GM23338 (cell line): ENCODE results near the gene TANGO2. TPM values are rescaled to one million over a fixed set of nuclear protein-coding genes. Genes with fewer than 3 reads are reported as not detected.

Experiments used
- ATAC-seq: fragments of 200-7000 bp; cut with Tn5 transposase; 3 replicates; pipeline ENCODE4 v1.9.1; 2020
- DNase-seq: peaks from one replicate; pipeline ENCODE4 v3.0.0-alpha.2; 2015; ENCODE audit warnings: low spot score
- H2AFZ ChIP-seq: fragments of 200-600 bp; sonication (generic); 2 replicates; pipeline ENCODE4 v1.8.0; 2016; ENCODE audit warnings: antibody characterized with exemption, mild to moderate bottlenecking, moderate library complexity
- H3F3A ChIP-seq: fragments of 200-600 bp; sonication (generic); replicated peaks from 2 replicates; pipeline ENCODE4 v1.8.0; 2017; ENCODE audit warnings: antibody characterized with exemption, mixed run types, low read depth
- H3K27ac ChIP-seq: fragments of 200-600 bp; sonication (generic); 2 replicates; pipeline ENCODE4 v1.6.1; 2016; ENCODE audit warnings: low read depth
- H3K27me3 ChIP-seq: fragments of 200-600 bp; sonication (generic); 2 replicates; pipeline ENCODE4 v1.8.0; 2016; ENCODE audit warnings: mild to moderate bottlenecking, mixed run types, moderate library complexity; ENCODE audit not compliant: insufficient read depth
- H3K36me3 ChIP-seq: fragments of 200-600 bp; sonication (generic); 2 replicates; pipeline ENCODE4 v1.8.0; 2016; ENCODE audit warnings: mild to moderate bottlenecking; ENCODE audit not compliant: insufficient read depth
- H3K4me1 ChIP-seq: fragments of 200-600 bp; sonication (generic); 2 replicates; pipeline ENCODE4 v1.8.0; 2016; ENCODE audit warnings: mild to moderate bottlenecking, moderate library complexity; ENCODE audit not compliant: insufficient read depth
- H3K4me2 ChIP-seq: fragments of 200-600 bp; sonication (generic); 2 replicates; pipeline ENCODE4 v1.7.1; 2017; ENCODE audit warnings: mixed run types
- H3K4me3 ChIP-seq: fragments of 200-600 bp; sonication (generic); 2 replicates; pipeline ENCODE4 v1.6.1; 2016; ENCODE audit warnings: mixed run types
- H3K79me2 ChIP-seq: fragments of 200-600 bp; sonication (generic); replicated peaks from 2 replicates; pipeline ENCODE4 v1.8.0; 2017; ENCODE audit warnings: mild to moderate bottlenecking; ENCODE audit not compliant: insufficient read depth
- H3K9me2 ChIP-seq: fragments of 200-600 bp; sonication (generic); 2 replicates; pipeline ENCODE4 v1.8.0; 2017; ENCODE audit not compliant: insufficient read depth
- H4K20me1 ChIP-seq: fragments of 200-600 bp; sonication (generic); replicated peaks from 2 replicates; pipeline ENCODE4 v1.8.0; 2017; ENCODE audit warnings: mild to moderate bottlenecking; ENCODE audit not compliant: insufficient read depth
- H3K27ac Mint-ChIP-seq: 2 replicates; pipeline ENCODE4 v1.8.0; 2020; ENCODE audit warnings: inconsistent platforms, mild to moderate bottlenecking, moderate library complexity, mixed read lengths
- H3K27me3 Mint-ChIP-seq: 3 replicates; pipeline ENCODE4 v1.8.0; 2022; ENCODE audit warnings: low read depth, mild to moderate bottlenecking, moderate library complexity, mixed read lengths, inconsistent platforms; ENCODE audit not compliant: insufficient read depth, poor library complexity
- H3K36me3 Mint-ChIP-seq: 3 replicates; pipeline ENCODE4 v1.8.0; 2021; ENCODE audit warnings: low read depth, mild to moderate bottlenecking, inconsistent platforms, moderate library complexity, mixed read lengths
- H3K4me1 Mint-ChIP-seq: 3 replicates; pipeline ENCODE4 v1.8.0; 2020; ENCODE audit warnings: mild to moderate bottlenecking, inconsistent platforms, mixed read lengths
- H3K4me3 Mint-ChIP-seq: 3 replicates; pipeline ENCODE4 v1.8.0; 2021; ENCODE audit warnings: moderate library complexity, mild to moderate bottlenecking, inconsistent platforms, mixed read lengths
- H3K9me3 Mint-ChIP-seq: 3 replicates; pipeline ENCODE4 v1.8.0; 2020; ENCODE audit warnings: moderate library complexity, mild to moderate bottlenecking, inconsistent platforms, mixed read lengths
- CREB1 ChIP-seq: fragments of 250-450 bp; sonication (Bioruptor Pico); IDR thresholded peaks from 2 replicates; pipeline ENCODE4 v1.5.0; 2020; ENCODE audit warnings: low read depth, mild to moderate bottlenecking, moderate library complexity
- CTCF ChIP-seq, 2 experiments: fragments of 200-600 bp in 1 of 2; sonication (generic) in 1 of 2; conservative IDR thresholded peaks; 2 replicates each; pipeline versions ENCODE4 v1.5.1 to v1.6.1; 2016 to 2017; ENCODE audit warnings: antibody characterized with exemption in 2 of 2, low read depth in 2 of 2, mild to moderate bottlenecking in 2 of 2, moderate library complexity in 1 of 2
- ETS1 ChIP-seq: IDR thresholded peaks from 2 replicates; pipeline ENCODE4 v1.6.1; 2016; ENCODE audit warnings: antibody characterized with exemption
- EZH2 ChIP-seq: fragments of 200-600 bp; sonication (generic); IDR thresholded peaks from one replicate; pipeline ENCODE4 v1.8.0; 2017; ENCODE audit warnings: antibody characterized with exemption, mild to moderate bottlenecking, low read depth; ENCODE audit not compliant: unreplicated experiment
- EZH2phosphoT487 ChIP-seq: fragments of 200-600 bp; sonication (generic); IDR thresholded peaks from one replicate; pipeline ENCODE4 v1.8.1; 2018; ENCODE audit warnings: antibody characterized with exemption; ENCODE audit not compliant: unreplicated experiment
- JUNB ChIP-seq: IDR thresholded peaks from one replicate; pipeline ENCODE4 v1.6.1; 2016; ENCODE audit warnings: antibody characterized with exemption; ENCODE audit not compliant: unreplicated experiment
- NANOG ChIP-seq: IDR thresholded peaks from 2 replicates; pipeline ENCODE4 v1.6.1; 2016; ENCODE audit warnings: antibody characterized with exemption, borderline replicate concordance
- POLR2AphosphoS5 ChIP-seq: IDR thresholded peaks from 2 replicates; pipeline ENCODE4 v1.6.1; 2016; ENCODE audit warnings: antibody characterized with exemption, low read depth
- REST ChIP-seq: IDR thresholded peaks from one replicate; pipeline ENCODE4 v1.6.1; 2018; ENCODE audit warnings: antibody characterized with exemption; ENCODE audit not compliant: unreplicated experiment
- STAT1 ChIP-seq: IDR thresholded peaks from one replicate; pipeline ENCODE4 v1.6.1; 2016; ENCODE audit warnings: antibody characterized with exemption; ENCODE audit not compliant: unreplicated experiment
- ZNF114 ChIP-seq: fragments of 250-450 bp; sonication (Bioruptor Pico); IDR thresholded peaks from 2 replicates; pipeline ENCODE4 v1.5.0; 2020; ENCODE audit warnings: mild to moderate bottlenecking, moderate library complexity
- ZNF331 ChIP-seq: fragments of 250-450 bp; sonication (Bioruptor Pico); IDR thresholded peaks from 2 replicates; pipeline ENCODE4 v1.5.0; 2020; ENCODE audit warnings: low read depth, mild to moderate bottlenecking, moderate library complexity
- ZNF462 ChIP-seq: fragments of 250-450 bp; sonication (Bioruptor Pico); IDR thresholded peaks from 2 replicates; pipeline ENCODE4 v1.5.0; 2020; ENCODE audit warnings: mild to moderate bottlenecking, moderate library complexity
- polyA plus RNA-seq: library from polyadenylated mRNA; unstranded; fragments of >200 nt; fragmentation: Nextera tagmentation; extraction: Ambion mirVana; gene quantifications from 2 replicates; pipeline ENCODE4 v1.2.1, GENCODE V29; 2016
- total RNA-seq: library from RNA; depleted of rRNA; stranded (reverse); fragments of >200 nt; shearing (Covaris generic); gene quantifications from 2 replicates; pipeline ENCODE4 v1.2.3, GENCODE V29; 2014

TANGO2 gene
- total and polyA plus RNA-seq, 2 experiments from 2014 or later = 6.9 to 15.0 TPM

- H3K4me2 ChIP-seq = no peak overlapping the region
- no peaks in the 10 kb centered on the region for H3K36me3 ChIP-seq
- H3K4me3 ChIP-seq = no peak overlapping the region
- H3F3A ChIP-seq = no peaks in the 10 kb centered on the region; the same call in 1 of the 2 replicates
- ATAC-seq (no peak), DNase-seq (no peak)
- no peaks in the 10 kb centered on the region for H3K9me3 Mint-ChIP-seq
- H4K20me1 ChIP-seq = no peaks in the 10 kb centered on the region
- no peaks in the 10 kb centered on the region; the same call in 2 of the 3 replicates for H3K36me3 Mint-ChIP-seq
- H3K27me3 Mint-ChIP-seq = peaks cover 17% of the 10 kb centered on the region
- no peaks in the 10 kb centered on the region for H3K79me2 ChIP-seq
- H3K4me1 Mint-ChIP-seq = peaks cover 3% of the 10 kb centered on the region; the same call in 2 of the 3 replicates
- H3K4me3 Mint-ChIP-seq = no peak overlapping the region
- peaks cover 20% of the 10 kb centered on the region for H3K27me3 ChIP-seq
- H3K9me2 ChIP-seq = no peaks in the 10 kb centered on the region
- TF ChIP-seq POLR2AphosphoS5 = no peak
- no peak for TF ChIP-seq JUNB
- TF ChIP-seq ZNF114 (CRISPR knock-in tag) = no peak
- no peak for TF ChIP-seq CTCF (conservative IDR thresholded peaks at IDR 0.05; ENCODE audit: low read depth in 2 of 2)
- TF ChIP-seq ZNF462 = no peak
- TF ChIP-seq ZNF331 (CRISPR knock-in tag) = no peak
- no peak for TF ChIP-seq ETS1
- no peak for TF ChIP-seq EZH2phosphoT487
- no peak for TF ChIP-seq NANOG
- no peak for TF ChIP-seq STAT1
- TF ChIP-seq CREB1 (CRISPR knock-in tag) = no peak
- TF ChIP-seq REST = no peak
- no peak for TF ChIP-seq EZH2
- no peak overlapping the region for H2AFZ ChIP-seq
- H3K27ac Mint-ChIP-seq = no peak overlapping the region
- H3K27ac ChIP-seq = no peak overlapping the region
- peaks cover 10% of the 10 kb centered on the region; the same call in 1 of the 2 replicates for H3K4me1 ChIP-seq
Measured at GRCh38 chr22:20012741-20013331, 8.1 kb upstream of the TANGO2 start.
